ENCODE measurements around the gene IKZF1. TPM values are rescaled to one million over a fixed set of nuclear protein-coding genes. Genes with fewer than 3 reads are reported as not detected.

Gene IKZF1
- total RNA-seq, 1 experiment from 2014 or later: 2.3 TPM

GRCh38 chr7:50413561-50413960, 109.0 kb downstream of the IKZF1 start:
- DNase-seq (ENCODE audit: low spot score): no peak
- Mint-ChIP-seq H3K27me3 (ENCODE audit: low read depth) (peaks cover 3% of the 10 kb centered on the region; the same call in 1 of the 2 replicates), H3K4me1 (peaks cover 17% of the 10 kb centered on the region), H3K27ac (no peak overlapping the region), H3K9me3 (no peaks in the 10 kb centered on the region), H3K36me3 (no peaks in the 10 kb centered on the region), H3K4me3 (no peak overlapping the region)
- ChIA-PET POLR2A (no interaction called here), CTCF (no interaction called here)
- TF ChIP-seq ZNF532 (CRISPR knock-in tag; IDR thresholded peaks at IDR 0.05; ENCODE audit: borderline replicate concordance) (no peak), JUN (CRISPR knock-in tag; IDR thresholded peaks at IDR 0.05) (no peak), ZNF317 (CRISPR knock-in tag; IDR thresholded peaks at IDR 0.05; ENCODE audit: borderline replicate concordance, low read depth) (no peak), GABPB1 (CRISPR knock-in tag; IDR thresholded peaks at IDR 0.05) (no peak), ZMAT4 (CRISPR knock-in tag; IDR thresholded peaks at IDR 0.05) (no peak), ZNF671 (CRISPR knock-in tag; IDR thresholded peaks at IDR 0.05) (no peak), MYBL2 (CRISPR knock-in tag; IDR thresholded peaks at IDR 0.05) (no peak), PRDM15 (CRISPR knock-in tag; IDR thresholded peaks at IDR 0.05) (no peak), SP1 (CRISPR knock-in tag; conservative IDR thresholded peaks at IDR 0.05) (no peak), GRHL2 (CRISPR knock-in tag; IDR thresholded peaks at IDR 0.05; ENCODE audit: insufficient replicate concordance, severe bottlenecking) (no peak)
- TF ChIP-seq, protein P1, sequence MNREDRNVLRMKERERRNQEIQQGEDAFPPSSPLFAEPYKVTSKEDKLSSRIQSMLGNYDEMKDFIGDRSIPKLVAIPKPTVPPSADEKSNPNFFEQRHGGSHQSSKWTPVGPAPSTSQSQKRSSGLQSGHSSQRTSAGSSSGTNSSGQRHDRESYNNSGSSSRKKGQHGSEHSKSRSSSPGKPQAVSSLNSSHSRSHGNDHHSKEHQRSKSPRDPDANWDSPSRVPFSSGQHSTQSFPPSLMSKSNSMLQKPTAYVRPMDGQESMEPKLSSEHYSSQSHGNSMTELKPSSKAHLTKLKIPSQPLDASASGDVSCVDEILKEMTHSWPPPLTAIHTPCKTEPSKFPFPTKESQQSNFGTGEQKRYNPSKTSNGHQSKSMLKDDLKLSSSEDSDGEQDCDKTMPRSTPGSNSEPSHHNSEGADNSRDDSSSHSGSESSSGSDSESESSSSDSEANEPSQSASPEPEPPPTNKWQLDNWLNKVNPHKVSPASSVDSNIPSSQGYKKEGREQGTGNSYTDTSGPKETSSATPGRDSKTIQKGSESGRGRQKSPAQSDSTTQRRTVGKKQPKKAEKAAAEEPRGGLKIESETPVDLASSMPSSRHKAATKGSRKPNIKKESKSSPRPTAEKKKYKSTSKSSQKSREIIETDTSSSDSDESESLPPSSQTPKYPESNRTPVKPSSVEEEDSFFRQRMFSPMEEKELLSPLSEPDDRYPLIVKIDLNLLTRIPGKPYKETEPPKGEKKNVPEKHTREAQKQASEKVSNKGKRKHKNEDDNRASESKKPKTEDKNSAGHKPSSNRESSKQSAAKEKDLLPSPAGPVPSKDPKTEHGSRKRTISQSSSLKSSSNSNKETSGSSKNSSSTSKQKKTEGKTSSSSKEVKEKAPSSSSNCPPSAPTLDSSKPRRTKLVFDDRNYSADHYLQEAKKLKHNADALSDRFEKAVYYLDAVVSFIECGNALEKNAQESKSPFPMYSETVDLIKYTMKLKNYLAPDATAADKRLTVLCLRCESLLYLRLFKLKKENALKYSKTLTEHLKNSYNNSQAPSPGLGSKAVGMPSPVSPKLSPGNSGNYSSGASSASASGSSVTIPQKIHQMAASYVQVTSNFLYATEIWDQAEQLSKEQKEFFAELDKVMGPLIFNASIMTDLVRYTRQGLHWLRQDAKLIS (CRISPR knock-in tag; IDR thresholded peaks at IDR 0.05; ENCODE audit: borderline replicate concordance): no peak
- no peak for ATAC-seq

DNA sequence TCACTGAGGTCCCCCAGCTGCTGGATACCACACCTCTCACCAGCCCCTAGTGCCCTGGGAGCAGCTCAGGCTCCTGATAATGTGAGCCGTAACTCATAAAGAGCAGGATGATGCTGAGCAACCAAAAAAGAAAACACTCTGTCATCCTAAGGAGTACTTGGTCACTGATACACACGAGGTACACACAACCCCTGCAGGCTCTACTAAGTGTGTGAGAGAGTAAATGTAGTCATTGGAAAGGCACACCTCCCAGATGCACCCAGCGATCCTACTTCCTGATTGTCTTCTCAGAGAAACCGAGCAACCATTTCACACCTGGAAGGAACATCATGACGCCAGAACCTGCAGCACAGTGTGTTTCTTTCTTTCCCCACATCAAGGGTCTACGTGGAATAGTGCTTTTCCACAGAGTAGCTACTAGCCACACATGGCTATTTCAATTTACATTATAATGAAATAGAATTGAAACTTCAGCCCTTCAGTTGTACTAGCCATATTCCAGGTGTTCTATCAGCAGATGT, 111.4 kb downstream of the IKZF1 start:
- peaks cover 37% of the 10 kb centered on the region for H3K4me1 Mint-ChIP-seq
- ATAC-seq (no peak), DNase-seq (ENCODE audit: low spot score) (no peak)
- ChIA-PET CTCF (interaction anchor here (0.8 to 3.1 kb wide), 3 partner anchors 10 to 212 kb away, joined by 3 to 18 read pairs (median 7); no protein-coding TSS in a partner anchor), POLR2A (no interaction called here)
- H3K9me3 Mint-ChIP-seq: no peaks in the 10 kb centered on the region
- no peaks in the 10 kb centered on the region for H3K36me3 Mint-ChIP-seq
- no peak overlapping the region for H3K27ac Mint-ChIP-seq
- peaks cover 3% of the 10 kb centered on the region; the same call in 1 of the 2 replicates for H3K27me3 Mint-ChIP-seq (ENCODE audit: low read depth)
- H3K4me3 Mint-ChIP-seq: no peak overlapping the region
- TF ChIP-seq, protein P2, sequence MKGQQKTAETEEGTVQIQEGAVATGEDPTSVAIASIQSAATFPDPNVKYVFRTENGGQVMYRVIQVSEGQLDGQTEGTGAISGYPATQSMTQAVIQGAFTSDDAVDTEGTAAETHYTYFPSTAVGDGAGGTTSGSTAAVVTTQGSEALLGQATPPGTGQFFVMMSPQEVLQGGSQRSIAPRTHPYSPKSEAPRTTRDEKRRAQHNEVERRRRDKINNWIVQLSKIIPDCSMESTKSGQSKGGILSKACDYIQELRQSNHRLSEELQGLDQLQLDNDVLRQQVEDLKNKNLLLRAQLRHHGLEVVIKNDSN (CRISPR knock-in tag; IDR thresholded peaks at IDR 0.05): no peak
- TF ChIP-seq GRHL2 (CRISPR knock-in tag; IDR thresholded peaks at IDR 0.05; ENCODE audit: insufficient replicate concordance, severe bottlenecking) (no peak), NFE2L1 (CRISPR knock-in tag; IDR thresholded peaks at IDR 0.05) (no peak), ZBTB21 (CRISPR knock-in tag; IDR thresholded peaks at IDR 0.05; ENCODE audit: borderline replicate concordance) (no peak), MXD4 (CRISPR knock-in tag; IDR thresholded peaks at IDR 0.05; ENCODE audit: borderline replicate concordance) (no peak), ZNF396 (CRISPR knock-in tag; IDR thresholded peaks at IDR 0.05; ENCODE audit: borderline replicate concordance) (no peak), PRRX2 (CRISPR knock-in tag; IDR thresholded peaks at IDR 0.05) (no peak), NR1H2 (CRISPR knock-in tag; IDR thresholded peaks at IDR 0.05) (no peak), ZNF671 (CRISPR knock-in tag; IDR thresholded peaks at IDR 0.05) (no peak)
- TF ChIP-seq, protein P3, sequence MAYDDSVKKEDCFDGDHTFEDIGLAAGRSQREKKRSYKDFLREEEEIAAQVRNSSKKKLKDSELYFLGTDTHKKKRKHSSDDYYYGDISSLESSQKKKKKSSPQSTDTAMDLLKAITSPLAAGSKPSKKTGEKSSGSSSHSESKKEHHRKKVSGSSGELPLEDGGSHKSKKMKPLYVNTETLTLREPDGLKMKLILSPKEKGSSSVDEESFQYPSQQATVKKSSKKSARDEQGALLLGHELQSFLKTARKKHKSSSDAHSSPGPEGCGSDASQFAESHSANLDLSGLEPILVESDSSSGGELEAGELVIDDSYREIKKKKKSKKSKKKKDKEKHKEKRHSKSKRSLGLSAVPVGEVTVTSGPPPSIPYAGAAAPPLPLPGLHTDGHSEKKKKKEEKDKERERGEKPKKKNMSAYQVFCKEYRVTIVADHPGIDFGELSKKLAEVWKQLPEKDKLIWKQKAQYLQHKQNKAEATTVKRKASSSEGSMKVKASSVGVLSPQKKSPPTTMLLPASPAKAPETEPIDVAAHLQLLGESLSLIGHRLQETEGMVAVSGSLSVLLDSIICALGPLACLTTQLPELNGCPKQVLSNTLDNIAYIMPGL (CRISPR knock-in tag; IDR thresholded peaks at IDR 0.05): no peak

Data from WTC11 (cell line).